ENCODE measurements around the gene ZCCHC10.

- no peak for TF ChIP-seq CTCF (conservative IDR thresholded peaks at IDR 0.05; ENCODE audit: low read depth, low read length)
- no peak for TF ChIP-seq ELK1 (IDR thresholded peaks at IDR 0.05; ENCODE audit: borderline replicate concordance, low read depth, low read length)
- no peak for TF ChIP-seq POLR2A (IDR thresholded peaks at IDR 0.05; ENCODE audit: low read depth, low read length)
- TF ChIP-seq RAD21 (IDR thresholded peaks at IDR 0.05; ENCODE audit: low read length), result no peak
- TF ChIP-seq RCOR1 (IDR thresholded peaks at IDR 0.05; ENCODE audit: insufficient replicate concordance, low read length), result no peak
- TF ChIP-seq MAFK (IDR thresholded peaks at IDR 0.05; ENCODE audit: low read depth, low read length), result no peak
- TF ChIP-seq CEBPB (IDR thresholded peaks at IDR 0.05; ENCODE audit: low read depth, low read length), result no peak
- TF ChIP-seq, protein P1, sequence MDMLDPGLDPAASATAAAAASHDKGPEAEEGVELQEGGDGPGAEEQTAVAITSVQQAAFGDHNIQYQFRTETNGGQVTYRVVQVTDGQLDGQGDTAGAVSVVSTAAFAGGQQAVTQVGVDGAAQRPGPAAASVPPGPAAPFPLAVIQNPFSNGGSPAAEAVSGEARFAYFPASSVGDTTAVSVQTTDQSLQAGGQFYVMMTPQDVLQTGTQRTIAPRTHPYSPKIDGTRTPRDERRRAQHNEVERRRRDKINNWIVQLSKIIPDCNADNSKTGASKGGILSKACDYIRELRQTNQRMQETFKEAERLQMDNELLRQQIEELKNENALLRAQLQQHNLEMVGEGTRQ (IDR thresholded peaks at IDR 0.05; ENCODE audit: low read depth, low read length), result no peak
- TF ChIP-seq CHD1 (IDR thresholded peaks at IDR 0.05; ENCODE audit: low read depth, low read length), result no peak
- no peak for TF ChIP-seq FOS (IDR thresholded peaks at IDR 0.05; ENCODE audit: low read depth, low read length)
- no peak for TF ChIP-seq BHLHE40 (IDR thresholded peaks at IDR 0.05; ENCODE audit: low read depth, low read length)
Observed at GRCh38 chr5:133030343-133031005, 4.1 kb upstream of the ZCCHC10 start.
